ENCODE results near the gene SUSD3.

GRCh38 chr9:93077811-93078210 is 19.3 kb downstream of the SUSD3 start:
- TF ChIP-seq CTCF (IDR thresholded peaks at IDR 0.05; ENCODE audit: low read depth, low read length, missing input control) (no peak), RAD21 (IDR thresholded peaks at IDR 0.05) (no peak), EGR1 (IDR thresholded peaks at IDR 0.05; ENCODE audit: low read depth in 2 of 2) (no peak), REST (IDR thresholded peaks at IDR 0.05) (no peak), HNF4G (IDR thresholded peaks at IDR 0.05) (no peak)
